NCI-H526 (cell line): ENCODE measurements around the gene LRGUK.
"Not testable (repeated sequence)": the region's sequence is repeated elsewhere in the genome, so short reads cannot be mapped to it uniquely, and the experiment has no call there.

Experiments used
- DNase-seq, 2 experiments: peaks; one replicate each; lab custom pipeline; 2025; lab: John Stamatoyannopoulos, UW

Gene LRGUK

DNA sequence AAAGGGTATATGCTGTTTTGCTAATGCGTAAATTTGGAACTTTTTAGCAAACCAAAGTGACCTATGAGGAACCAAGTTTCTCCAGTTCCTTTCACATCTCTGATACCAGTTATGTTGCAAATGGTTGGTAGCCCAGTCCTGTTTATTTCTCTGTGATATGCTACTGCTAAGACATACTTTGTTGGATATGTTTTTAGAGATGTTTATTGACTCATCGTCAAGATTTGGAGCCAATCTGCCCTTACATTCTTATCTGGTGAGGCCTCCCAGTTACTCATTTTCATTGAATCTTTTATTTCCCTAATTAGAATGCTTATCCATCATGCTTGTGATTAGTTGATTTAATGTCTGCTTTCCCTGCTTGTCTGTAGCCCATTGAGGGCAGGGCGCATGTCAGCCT, 58.9 kb downstream of the LRGUK start:
- DNase-seq = no peak

GRCh38 chr7:134186801-134187200, 59.7 kb downstream of the LRGUK start:
- DNase-seq = no peak

DNA sequence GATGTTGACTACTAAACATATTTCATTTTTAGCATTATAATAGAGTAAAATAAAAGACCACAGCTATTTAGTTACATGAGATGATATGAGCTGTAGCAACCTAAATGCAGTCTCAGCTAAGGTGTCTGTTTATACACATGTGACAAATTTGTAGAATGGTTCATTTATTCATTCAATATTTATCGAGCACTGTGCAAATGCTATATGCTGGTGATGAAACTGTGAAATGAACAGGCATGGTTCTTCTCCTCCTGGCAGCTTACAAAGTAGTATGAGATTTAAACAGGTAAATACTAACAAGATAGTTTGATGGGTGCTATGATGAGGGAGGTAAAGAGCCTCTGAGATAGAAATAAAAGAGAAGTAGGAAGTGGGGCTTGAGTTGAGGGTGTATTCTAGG, 60.8 kb downstream of the LRGUK start:
- no peak for DNase-seq

DNA sequence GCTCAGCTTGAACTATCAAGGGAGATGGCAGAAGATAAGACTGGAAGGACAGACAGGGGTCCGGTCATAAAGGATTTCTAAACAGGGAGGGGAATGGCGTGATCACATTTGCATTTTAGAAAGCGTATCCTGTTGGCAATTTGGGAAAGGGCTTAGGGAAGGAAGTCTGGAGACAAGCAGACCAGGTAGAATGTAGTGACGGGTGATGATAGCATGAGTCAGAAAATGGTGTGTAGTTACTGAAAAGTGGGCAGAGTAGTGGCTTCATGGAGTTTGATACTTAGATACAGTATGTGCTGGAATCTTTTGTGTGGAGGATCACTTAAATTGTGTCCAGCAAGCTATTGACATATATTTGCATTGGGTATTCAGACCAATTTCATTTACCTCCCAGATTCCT, 61.2 kb downstream of the LRGUK start:
- no peak for DNase-seq

DNA sequence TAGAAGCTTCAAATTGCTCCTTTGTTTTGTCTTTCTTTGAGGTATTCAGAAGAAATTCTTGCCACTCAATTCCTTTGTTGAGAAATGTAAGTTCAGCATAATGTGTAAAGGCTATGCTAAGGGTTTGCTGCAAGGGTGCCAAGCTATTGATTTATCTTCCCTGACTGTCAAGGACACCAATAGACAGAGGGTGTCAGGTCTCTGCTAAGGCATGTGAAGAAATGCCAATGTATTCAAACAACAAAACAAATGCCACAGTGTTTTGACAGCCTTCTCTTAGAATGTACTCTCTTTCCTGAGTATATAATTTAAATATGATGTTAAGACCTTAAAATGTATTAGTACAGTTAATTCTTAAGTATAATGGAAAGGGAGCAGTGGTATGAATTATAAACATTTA, 62.4 kb downstream of the LRGUK start:
- no peak for DNase-seq

DNA sequence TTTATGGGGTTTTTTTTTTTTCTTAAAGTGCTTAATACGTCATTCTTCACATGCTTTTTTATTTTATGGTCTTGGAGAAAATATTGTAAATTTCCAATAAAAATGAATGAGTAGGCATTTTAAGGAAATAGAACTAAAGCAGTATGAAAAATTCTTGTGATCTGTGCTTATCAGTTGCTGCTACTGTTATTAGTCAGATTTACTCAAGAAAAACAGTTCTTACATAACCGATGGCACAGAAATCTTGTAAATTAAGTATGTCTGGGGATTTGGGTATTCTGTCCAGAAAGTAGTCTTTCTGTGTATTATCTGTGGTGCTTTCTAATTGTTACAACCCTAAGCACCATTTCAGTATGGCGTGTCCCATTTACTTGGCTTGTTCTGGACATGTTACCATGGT, 64.7 kb downstream of the LRGUK start:
- DNase-seq = no peak

DNA sequence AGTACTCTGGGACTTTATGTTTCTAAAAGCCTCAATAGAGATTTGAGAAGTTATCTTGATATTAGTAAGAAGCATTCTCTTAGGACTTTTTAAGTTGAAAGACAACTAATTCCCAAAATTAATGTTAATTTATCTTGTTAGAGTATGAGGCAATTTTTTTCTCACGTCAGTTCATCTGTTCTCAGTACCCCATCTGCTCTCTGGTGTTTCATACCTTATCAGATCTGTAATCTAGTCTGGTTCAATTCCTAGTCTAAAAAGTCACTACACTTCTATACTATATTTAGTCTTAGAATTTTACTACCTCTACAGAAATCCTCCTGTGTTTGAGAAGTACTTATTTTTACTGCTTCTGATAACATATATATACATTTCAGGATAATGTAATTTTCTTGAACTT, 66.1 kb downstream of the LRGUK start:
- DNase-seq = no peak

GRCh38 chr7:134195252-134195651, 68.1 kb downstream of the LRGUK start:
- DNase-seq = no peak

DNA sequence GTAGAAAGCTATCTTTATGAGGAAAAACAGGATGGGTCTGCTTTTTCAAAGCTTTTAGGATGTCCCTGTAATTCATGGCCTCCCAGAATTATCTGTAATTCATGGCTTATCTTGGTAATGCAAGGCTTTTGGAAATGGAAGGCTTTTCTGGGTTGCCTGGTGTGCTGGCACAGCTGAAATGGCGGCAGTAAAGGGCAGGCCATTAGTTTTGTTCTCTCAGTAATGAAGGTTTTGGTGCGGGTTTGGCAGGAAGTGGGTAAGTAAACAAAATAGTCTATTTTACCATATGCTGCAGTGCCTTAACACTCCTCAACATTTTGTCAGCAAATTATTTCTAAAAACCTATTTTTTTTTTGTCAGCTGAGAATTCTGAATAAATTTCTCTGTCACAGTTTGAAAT, 69.3 kb downstream of the LRGUK start:
- no peak for DNase-seq

DNA sequence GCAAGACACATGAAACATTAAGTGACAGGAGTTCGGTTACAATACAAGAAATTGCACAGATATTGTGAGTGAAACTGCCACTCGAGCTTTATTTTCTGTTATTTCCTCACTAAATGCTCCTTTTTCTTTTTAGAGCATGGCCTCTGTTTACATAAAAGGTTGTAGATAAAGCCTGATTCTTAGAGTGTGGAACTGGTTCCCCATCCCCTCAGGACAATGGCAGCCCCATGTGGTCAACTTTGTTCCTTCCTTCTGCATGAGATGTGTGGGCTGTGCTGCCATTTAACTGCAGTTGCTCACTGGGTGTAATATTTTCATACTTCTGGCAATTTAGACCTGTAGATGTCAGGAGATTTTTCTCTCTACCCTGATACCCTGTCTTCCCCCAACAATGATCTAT, 70.2 kb downstream of the LRGUK start:
- DNase-seq = no peak

DNA sequence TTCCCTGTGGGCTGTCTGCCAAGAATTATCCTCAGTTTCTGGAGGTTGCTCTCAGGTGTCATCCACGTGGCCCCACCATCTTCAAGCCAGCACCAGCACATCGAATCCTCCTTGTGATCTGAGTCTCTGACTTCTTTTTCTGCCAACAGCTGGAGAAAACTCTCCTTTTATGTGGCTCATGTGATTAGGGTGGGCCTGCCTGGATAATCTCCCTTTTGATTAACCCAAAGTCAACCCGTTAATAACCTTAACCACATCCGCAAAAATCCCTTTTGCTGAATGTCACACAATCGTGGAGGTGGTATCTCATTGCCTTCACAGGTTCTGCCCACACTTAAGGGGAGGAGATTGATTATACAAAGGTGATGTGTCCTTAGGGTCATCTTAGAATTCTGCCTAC, 73.8 kb downstream of the LRGUK start:
- no peak for DNase-seq

DNA sequence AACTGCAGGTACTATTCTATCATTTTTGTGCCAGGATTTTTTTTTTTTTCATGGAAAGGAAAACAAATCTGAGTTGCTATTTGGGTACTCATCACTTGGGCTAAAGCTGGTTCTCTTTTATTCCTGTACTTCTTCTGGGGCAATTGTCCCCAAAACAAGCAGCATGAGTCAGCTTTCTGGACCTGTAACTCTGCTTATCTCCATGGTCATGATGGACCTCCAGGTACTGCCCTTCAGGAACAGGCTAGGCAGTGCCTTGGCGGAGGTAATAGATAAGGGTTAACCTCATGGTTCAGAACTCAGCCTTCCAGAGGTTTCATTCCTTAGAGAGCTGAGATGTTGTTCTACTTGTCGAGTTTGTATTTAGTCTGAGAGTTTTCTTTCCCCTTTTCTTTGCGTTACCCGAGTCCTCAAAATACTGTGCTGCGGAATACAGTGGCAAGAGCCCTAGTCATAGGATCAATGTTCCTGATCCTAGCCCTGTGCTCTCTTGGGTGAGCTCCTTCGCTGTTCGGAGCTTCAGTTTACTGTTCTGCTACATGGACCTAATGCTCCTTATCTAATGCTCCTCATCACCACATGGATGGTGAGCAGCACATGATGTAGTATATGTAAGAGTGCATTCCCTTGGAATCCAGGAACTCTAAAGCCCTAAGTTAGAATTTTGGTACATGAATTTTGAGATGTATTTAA, 74.6 kb downstream of the LRGUK start:
- no peak for DNase-seq

- DNase-seq = no peak
Observed at GRCh38 chr7:134203186-134203889, 76.2 kb downstream of the LRGUK start.

DNA sequence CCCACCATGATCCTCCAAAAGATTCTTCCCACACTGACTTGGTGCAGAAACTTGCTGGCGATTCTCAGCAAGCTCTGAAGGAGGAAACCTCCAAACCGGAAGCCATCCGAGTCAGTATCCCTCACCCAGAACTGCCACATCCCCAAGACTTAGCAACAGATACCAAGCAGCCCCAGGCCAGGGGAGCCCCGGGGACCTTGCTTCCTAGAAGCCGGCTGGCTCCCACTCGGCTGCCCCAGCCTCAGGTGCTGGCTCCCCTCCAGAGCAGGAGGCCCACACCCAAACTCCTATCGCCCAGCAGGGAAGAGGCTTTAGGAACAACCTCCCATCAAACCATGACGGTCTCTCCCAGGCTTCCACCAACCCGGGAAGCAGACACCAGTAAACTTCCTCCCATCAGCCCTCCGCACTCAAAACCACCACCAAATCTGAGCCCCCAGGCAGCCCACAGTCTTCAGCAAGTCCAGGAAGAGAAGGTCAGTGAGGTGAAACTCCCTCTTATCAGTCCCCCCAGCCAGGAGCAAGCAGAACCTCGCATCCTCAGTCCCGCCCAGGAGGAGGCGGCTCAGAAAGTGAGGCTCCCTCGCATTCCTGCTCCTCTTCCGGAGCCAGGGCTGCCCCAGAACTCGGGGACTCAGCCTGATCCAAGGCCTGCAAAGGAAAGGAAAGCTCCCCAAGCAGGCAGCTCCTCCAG, 82.3 kb downstream of the LRGUK start:
- no peak for DNase-seq

GRCh38 chr7:134210227-134210626, 83.1 kb downstream of the LRGUK start:
- DNase-seq = no peak

GRCh38 chr7:134210976-134211663, 84.0 kb downstream of the LRGUK start:
- DNase-seq = no peak

- DNase-seq = no peak
Observed at GRCh38 chr7:134211817-134212216, 84.7 kb downstream of the LRGUK start.

DNA sequence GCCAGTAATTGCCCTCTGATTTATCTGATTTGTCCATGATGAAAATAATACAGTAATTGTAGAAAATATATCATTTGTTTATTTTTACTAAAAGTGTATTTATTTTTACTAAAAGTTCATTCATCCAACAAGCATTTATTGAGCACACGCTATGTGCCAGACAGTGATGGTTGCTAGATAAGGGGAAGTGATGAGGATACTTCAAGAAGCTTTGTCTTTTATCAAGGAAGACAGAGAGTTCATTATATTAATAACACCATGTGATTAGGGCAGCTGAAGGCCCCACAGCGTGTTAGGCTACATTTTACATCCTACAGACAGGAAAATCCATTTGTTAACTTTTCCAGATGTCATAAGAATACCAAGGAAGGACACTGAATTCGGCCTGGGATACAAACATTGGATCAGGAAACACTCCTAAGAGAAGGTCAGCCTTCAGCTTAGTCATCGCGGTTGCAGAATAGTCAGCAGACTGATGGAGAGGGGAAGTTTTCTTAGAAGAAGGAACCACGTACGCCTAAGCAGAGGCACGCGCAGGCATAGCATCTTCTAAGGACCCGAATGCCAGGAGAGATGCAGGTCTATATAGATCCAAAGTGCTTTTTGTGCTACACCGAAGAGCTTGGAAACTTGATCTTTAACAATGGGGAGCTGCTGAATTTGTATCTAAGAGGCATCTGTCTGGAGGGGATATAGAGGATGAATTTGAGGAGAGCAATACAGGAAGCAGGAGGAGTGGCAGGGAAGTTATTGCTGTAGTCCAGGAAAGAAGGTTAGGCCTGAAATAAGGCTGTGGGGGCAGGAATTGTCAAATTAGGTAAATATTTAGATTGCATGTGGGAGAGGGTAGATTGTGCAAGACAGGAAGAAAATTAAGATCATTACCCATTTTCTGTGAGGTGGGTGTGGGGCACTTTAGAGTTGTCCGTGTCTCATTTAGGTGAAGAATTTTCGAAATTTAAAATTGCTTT, 85.7 kb downstream of the LRGUK start:
- DNase-seq = no peak

- no peak for DNase-seq
Observed at GRCh38 chr7:134220236-134220635, 93.1 kb downstream of the LRGUK start.

DNA sequence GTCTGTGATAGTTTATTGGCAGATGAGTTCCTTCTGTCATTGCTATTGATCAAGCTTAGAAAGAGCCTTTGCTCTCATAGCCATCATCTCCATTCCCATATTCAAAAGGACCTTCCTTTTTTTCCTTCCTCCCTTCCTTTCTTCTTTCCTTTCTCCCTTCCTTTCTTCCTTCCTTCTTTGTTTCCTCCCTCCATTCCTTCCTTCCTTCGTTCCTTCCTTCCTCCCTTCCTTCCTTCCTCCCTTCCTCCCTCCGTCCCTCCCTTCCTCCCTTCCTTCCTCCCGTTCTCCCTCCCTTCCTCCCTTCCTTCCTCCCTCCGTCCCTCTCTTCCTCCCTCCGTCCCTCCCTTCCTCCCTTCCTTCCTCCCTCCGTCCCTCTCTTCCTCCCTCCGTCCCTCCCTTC, 104.2 kb downstream of the LRGUK start:
- DNase-seq = not testable (repeated sequence)

GRCh38 chr7:134234216-134234615, 107.1 kb downstream of the LRGUK start:
- no peak for DNase-seq

DNA sequence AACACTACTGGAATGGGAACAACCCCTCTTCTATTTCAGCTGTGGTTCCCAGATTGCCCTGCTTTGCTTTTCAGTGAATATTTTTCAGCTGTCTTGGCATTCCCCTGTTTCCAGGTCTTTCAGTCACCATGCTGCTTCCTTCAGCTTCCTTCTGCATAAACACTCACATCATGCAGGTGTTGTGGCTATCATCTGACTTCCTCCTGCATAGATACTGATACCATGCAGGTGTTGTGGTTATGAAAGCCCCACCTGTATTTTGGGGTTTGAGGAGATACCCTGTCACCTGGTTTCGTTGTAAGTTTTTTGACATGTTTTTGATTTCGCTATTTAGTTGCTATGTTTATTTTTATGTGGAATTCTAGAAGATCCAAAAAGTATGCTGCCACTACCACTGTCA, 118.1 kb downstream of the LRGUK start:
- DNase-seq = no peak
